HG03439 (cell line): ENCODE data around the gene HSBP1.

ENCODE experiments used
- ATAC-seq: cut with Tn5 transposase; IDR thresholded peaks from one replicate; pipeline ENCODE4 v1.9.1; 2021; ENCODE audit warnings: mild to moderate bottlenecking, moderate library complexity; ENCODE audit not compliant: unreplicated experiment

Gene HSBP1

DNA sequence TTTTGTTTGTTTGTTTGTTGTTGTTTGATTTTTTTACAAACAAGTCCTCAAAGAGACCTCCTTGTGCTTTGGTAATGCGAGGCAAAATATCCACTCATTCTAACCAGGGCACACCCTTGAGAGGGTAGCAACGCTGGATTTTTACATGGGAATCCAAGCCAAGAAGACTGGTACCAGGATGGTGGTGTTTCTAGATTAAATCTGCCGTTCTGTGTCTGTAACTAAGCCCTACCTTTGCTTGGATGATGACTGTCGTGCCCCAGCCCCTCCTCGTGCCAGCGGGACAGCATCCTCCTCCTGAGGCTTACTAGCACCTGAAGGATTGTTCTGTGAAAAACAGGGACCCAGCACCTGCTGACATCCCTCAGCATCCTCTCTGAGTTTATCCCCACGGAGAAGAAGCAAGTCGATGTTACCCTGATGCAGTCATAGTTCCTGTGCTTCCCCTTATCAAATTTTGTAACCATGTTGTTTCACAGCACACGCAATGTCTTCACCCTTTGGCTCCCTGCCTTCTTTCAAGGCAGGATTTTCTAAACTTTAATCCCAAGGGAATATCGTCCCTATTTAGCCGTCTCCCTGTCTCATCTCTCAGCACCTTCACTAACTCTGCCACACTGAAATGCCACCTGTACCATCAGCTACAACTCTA lies 5.1 kb upstream of the HSBP1 start:
- no peak for ATAC-seq

DNA sequence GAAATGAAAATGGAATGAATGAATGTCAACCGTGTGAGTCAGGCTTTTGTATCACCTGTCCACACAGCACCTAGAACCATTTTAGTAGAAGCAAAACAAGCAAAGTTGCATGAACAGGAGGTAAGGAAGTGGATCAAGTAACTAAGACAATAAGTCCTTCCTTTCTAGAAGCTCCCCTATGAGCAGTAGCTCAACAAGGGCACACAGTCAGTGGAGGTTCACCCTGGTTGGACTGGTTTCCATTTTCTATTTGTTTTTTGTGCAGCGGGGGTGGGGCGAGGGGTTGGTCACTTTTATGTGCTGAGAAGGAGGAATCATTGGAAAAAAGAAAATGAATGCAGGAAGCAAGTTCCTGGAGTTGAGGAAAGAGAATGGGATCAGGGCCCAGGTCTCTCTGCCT lies 4.0 kb upstream of the HSBP1 start:
- ATAC-seq, result no peak

GRCh38 chr16:83804366-83804765 lies 3.4 kb upstream of the HSBP1 start:
- no peak for ATAC-seq

DNA sequence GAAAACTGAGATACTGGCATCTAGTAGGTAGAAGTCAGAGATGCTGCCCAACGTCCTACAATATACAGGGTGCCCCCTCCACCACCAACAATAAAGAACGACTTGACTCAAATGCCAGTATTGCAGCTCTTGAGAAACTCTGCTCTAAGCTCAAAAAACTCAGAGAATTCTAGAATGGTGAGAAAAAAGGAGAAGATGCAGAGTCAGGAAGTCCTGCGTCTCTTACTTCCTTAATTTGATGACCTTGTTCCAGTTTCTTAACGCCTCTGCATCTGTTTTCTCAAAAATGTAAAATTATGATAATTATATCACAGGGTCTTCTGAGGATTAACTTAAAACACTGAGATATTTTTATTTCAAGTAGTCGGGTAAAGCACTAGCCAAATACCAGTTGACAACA lies 1.7 kb upstream of the HSBP1 start:
- ATAC-seq, result no peak

DNA sequence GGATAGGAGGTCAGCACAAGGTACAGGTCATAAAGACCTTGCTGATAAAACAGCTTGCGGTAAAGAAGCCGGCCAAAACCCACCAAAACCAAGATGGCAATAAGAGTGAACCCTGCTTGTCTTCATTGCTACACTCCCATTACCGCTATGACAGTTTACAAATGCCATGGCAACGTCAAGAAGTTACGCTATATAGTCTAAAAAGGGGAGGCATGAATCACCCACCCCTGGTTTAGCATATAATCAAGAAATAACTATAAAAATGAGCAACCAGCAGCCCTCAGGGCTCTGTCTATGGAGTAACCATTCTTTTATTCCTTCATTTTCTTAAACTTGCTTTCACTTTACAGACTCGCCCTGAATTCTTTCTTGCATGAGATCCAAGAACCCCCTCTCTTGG lies 1.0 kb upstream of the HSBP1 start:
- ATAC-seq, result no peak

GRCh38 chr16:83807327-83807709 lies 460 bp upstream of the HSBP1 start:
- no peak for ATAC-seq

- ATAC-seq, result no peak
These were observed 816 bp downstream of the HSBP1 start for GRCh38 chr16:83808573-83809014.

DNA sequence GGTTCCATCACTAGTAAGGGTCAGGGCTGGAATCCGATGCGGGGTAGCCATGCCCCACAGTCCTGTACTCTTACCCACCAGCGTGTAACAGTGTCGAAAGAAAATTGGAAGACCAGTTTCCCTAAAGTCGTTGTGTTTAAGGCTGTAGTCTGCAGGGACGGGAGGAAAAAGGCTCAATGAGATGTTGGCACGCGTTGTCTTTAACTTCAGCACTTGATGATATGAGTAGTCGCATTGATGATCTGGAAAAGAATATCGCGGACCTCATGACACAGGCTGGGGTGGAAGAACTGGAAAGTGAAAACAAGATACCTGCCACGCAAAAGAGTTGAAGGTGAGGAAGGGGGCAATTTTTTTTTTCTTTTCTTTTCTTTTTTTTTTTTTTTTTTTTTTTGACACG lies 1.3 kb downstream of the HSBP1 start:
- no peak for ATAC-seq

DNA sequence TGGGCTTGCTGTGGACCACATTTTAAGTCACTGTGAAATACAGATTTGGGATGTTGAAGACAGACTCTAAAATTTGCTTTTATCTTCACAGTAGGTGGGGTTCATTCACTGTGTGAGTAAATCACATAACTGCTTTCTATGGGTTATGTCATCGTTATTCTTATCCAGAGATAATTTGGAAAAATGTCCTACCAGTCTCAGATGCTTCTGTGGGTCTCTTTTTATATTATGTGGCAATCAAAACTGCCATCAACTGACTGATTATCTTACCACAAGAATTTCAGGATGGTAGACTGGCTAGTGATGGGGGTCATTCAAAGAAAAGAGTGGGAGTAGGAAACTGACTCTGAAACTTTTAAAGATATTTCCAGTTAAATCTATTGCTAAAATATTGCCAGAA lies 3.1 kb downstream of the HSBP1 start:
- no peak for ATAC-seq

DNA sequence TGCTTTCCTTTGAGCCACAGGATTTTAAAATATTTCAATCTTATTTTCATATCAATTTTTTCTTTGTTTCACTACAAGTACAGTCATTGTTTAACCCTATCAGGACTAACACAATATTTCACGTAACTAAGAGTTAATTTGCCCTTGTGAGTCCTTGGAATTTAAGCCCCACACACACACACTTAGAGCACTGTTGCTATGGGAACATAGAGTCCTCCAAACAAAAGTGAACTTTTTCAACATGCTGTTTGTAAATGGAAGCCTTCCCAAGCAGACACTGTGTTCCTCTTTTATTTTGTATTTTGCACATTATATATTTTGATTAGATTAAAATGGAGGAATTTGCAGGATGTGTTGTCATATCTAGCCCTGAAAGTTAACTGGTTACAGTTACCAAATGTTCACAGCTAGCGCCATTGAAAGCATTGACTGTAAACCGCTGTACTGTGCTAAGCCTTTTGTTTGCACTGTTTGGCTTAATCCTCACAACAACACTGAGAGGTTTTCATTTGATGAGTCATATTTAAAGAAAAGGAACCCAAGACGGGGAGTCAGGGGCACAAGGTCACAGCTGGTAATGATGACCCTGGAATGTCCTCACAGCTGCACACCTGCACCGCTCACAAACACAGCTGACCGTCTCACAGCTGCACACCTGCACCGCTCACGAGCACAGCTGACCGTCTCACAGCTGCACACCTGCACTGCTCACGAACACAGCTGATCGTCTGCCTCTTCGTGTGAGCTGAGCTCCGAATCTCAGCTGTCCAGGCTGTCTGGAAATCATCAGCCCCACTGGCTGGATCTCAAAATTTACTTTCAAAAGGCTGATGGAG lies 6.3 kb downstream of the HSBP1 start:
- peak; percentile 75 for ATAC-seq

GRCh38 chr16:83814659-83814985 lies 6.8 kb downstream of the HSBP1 start:
- no peak for ATAC-seq

GRCh38 chr16:83817022-83817421 lies 9.2 kb downstream of the HSBP1 start:
- ATAC-seq, result no peak

DNA sequence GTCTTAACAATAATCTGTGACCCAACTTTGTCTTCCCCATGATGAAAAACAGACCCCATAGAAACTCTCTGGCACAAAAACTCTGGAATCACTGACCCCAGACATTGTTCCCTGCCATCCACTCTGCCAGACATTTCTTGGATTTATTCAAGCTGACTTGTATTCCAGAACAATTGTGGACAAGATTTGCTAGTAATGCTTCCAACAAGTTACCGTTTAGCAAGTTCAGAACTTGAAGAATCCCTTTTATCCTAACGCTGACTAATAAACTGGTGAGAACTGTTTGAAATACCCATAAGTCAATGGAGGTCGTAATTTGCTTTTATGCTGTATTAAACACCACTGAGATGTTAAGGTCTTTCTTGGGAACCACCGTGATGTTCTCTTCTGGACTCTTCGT lies 10.5 kb downstream of the HSBP1 start:
- no peak for ATAC-seq

DNA sequence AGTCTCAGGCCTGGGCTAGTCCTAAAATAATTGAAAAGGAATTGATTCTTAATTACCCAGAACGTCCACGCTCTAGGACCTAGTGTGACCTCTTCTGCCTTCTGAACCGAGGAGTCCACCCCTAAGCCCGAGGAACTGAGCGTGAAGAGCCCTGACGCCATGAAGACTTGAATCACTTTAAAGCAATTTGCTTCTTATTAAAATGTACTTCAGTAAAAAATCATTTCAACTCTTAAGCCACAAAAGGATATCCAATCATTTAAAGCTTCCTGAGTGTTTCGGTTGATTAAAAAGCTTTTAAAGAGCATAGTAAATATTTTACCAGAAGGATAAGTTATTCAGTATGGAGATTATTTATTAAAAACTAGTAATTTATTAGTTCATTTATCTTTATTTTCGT lies 11.6 kb downstream of the HSBP1 start:
- no peak for ATAC-seq

DNA sequence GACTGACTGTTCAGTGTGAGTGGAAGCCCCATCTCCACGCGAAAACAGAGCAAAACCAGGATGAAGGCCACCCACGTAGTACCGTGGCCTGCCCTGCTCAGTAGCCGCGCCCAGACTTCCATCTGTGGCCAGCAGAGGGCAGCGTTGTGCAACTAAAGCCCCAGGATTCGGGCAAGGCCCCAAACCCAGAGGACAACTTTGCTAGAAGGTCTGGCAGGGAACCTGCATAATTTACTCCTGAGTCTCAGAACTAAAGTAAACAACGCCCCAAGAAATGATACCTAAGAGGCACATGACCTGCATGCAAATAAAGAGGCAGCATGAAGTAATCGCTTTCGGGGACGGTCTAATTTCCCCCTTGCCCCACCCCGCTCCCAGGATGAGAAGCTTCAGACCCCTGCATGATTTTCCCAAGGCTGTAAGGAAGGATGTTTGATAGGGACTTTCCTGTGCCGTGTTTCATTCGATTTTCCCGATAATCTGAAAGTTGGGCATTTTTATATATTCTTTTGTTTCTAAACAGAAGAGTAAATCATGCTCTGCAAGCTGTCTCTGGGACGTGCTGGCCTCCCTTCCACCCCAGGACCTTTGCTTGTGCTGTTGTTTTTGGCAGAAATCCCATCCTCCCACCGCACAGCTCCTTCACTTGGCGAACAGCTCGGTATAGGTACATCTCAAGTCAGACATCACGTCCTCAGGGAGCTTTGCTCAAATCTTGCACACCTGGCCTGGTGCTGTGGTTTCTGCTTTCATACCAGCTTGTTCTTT lies 18.6 kb downstream of the HSBP1 start:
- peak; percentile 78 for ATAC-seq

DNA sequence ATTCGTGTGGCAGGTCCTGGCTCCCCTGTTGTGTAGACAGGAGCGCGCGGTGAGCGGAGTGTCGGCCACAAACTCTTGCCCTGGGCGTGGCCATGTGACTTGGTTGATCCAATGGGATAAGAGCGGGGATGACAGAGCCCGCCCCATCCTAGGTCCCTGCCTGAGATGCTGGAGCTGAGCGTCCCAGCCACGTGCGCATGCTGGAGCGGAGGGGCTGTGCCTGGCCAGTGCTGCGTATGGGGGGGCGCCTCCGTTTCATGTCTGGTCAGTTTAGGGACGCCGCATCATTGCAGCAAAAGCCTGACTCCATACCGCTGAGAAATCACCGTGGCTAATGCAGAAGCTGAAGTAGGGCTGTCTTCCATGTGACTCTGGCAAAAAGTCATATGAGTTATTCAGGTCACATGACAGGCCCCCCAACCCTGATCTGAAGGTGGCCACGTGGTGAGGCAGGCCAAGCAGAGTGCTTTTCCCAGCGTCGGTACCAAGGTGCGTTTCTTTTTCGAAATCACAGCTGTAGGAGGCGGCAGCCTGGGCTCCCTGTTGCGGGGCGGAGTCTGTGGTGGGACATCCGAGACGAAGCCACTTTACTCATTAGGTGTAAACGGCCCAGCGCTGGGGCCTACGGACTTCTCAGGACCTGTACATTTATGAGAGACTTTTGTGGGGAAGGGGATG lies 22.5 kb downstream of the HSBP1 start:
- no peak for ATAC-seq

DNA sequence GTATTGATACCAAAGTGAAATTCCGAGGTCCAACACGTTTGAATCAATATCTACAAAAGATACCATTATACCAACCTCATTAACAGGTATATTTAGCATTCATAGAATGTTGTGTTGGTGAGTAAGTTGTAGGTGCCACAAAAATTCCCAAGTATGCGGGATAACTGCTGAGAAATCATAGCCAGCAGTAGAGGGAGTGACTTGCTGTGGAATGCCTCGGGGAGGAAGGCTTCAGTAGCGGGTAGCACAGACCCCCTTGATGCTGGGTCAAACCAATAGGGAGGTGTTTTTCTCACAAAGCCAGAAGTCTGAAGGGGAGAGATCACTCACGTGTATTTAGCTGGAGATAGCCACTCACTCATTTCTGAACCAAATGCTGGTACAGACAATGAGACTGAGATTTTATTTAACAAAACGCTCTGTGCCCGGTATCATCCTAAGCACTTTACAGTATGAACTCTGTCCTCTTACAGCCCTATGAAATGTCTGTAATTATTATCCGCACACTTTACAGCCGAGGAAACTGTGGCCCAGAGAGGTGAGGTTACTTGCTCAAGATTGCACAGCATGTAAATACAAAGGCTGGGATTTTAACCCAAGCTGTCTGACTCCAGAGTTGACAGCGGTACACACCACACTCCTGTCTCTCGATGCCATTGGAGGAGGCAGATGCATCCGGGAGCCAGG lies 23.1 kb downstream of the HSBP1 start:
- no peak for ATAC-seq

GRCh38 chr16:83831456-83831987 lies 23.7 kb downstream of the HSBP1 start:
- no peak for ATAC-seq

GRCh38 chr16:83833921-83834320 lies 26.1 kb downstream of the HSBP1 start:
- ATAC-seq, result no peak
